Duodenal mucosa (tissue), 2 donors: ENCODE results near the gene LIMS2.

Experiments used
- H3K27ac ChIP-seq: one replicate; pipeline ENCODE4 v1.7.0; 2013; ENCODE audit warnings: low read depth, low read length
- H3K27me3 ChIP-seq, 2 donors: one replicate each; pipeline ENCODE4 v1.7.0; 2013; ENCODE audit warnings: low read length in 2 of 2, control low read depth in 1 of 2; ENCODE audit not compliant: insufficient read depth in 2 of 2, control insufficient read depth in 1 of 2
- H3K36me3 ChIP-seq, 2 donors: one replicate each; pipeline ENCODE4 v1.7.0; 2013; ENCODE audit warnings: low read length in 2 of 2, control low read depth in 1 of 2; ENCODE audit not compliant: insufficient read depth in 2 of 2, control insufficient read depth in 1 of 2
- H3K4me1 ChIP-seq, 2 donors: one replicate each; pipeline ENCODE4 v1.7.0; 2013; ENCODE audit warnings: low read length in 2 of 2, control low read depth in 1 of 2; ENCODE audit not compliant: insufficient read depth in 2 of 2, control insufficient read depth in 1 of 2
- H3K4me3 ChIP-seq, 2 donors: one replicate each; pipeline ENCODE4 v1.7.0; 2013; ENCODE audit warnings: low read length in 2 of 2, low read depth in 1 of 2
- H3K9ac ChIP-seq, 2 donors: one replicate each; pipeline ENCODE4 v1.7.0; 2013; ENCODE audit warnings: low read length in 2 of 2, low read depth in 1 of 2
- H3K9me3 ChIP-seq, 2 donors: one replicate each; pipeline ENCODE4 v1.7.0; 2013; ENCODE audit warnings: low read length in 2 of 2, control low read depth in 1 of 2; ENCODE audit not compliant: control insufficient read depth in 1 of 2

The LIMS2 gene

DNA sequence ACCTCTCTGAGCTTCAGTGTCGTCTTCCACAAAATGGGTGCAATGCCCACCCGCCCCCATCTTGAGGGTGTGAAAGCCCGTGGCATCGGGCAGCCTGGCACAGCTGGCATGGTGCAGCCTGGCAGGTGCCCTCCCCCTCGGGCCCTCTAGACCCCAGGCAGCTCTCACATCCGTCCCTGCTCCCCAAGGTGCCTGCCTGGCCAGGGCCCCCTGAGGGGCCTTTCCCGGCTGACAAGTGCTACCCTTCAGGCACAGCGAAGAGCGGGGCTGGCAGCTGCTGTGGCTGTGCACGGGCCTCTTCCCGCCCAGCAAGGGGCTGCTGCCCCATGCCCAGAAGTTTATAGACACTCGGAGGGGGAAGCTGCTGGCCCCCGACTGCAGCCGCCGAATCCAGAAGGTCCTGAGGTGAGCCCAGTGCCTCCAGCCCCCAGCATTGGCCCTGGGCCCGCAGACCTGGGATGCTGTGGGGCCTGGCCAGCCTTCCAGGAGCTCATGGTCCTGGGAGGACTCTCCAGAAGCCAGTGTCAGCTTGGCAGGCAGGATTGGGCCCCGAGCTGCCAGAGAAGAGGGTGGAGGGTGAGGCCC lies 43.2 kb downstream of the LIMS2 start:
- no peaks in the 10 kb centered on the region for H3K4me1 ChIP-seq
- H3K9me3 ChIP-seq, result no peaks in the 10 kb centered on the region
- H3K36me3 ChIP-seq, result peaks cover 7 to 58% of the 10 kb centered on the region in 2 donors
- H3K9ac ChIP-seq, result no peak overlapping the region
- no peak overlapping the region for H3K4me3 ChIP-seq
- H3K27ac ChIP-seq, result no peak overlapping the region
- H3K27me3 ChIP-seq, result no peaks in the 10 kb centered on the region

DNA sequence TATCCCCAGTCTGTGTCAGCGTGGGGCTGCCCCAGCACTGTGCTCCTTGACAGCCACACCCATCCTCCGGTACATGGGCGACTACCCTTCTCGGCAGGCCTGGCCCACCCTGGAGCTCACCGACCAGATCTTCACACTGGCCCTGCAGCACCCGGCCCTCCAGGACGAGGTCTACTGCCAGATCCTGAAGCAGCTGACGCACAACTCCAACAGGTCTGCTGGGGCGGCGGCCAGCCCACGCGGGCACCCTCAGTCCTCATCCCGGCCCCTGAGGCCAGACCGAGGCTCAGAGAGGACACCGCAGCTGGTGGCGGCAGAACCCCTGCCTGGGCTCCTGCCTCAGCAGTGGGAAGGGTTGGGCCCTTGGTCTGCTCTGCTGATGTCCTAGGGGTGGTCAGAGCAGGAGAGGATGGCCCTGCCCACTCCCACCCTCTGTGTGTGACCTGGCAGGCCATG lies 43.8 kb downstream of the LIMS2 start:
- no peak overlapping the region for H3K27ac ChIP-seq
- peaks cover 7 to 61% of the 10 kb centered on the region in 2 donors for H3K36me3 ChIP-seq
- H3K4me3 ChIP-seq, result no peak overlapping the region
- H3K9me3 ChIP-seq, result no peaks in the 10 kb centered on the region
- H3K27me3 ChIP-seq, result no peaks in the 10 kb centered on the region
- no peak overlapping the region for H3K9ac ChIP-seq
- no peaks in the 10 kb centered on the region for H3K4me1 ChIP-seq

GRCh38 chr2:127630864-127631540 lies 44.3 kb downstream of the LIMS2 start:
- no peak overlapping the region for H3K9ac ChIP-seq
- no peaks in the 10 kb centered on the region for H3K27me3 ChIP-seq
- H3K36me3 ChIP-seq, result peaks cover 7 to 59% of the 10 kb centered on the region in 2 donors
- H3K4me3 ChIP-seq, result no peak overlapping the region
- H3K27ac ChIP-seq, result no peak overlapping the region
- no peaks in the 10 kb centered on the region for H3K9me3 ChIP-seq
- no peaks in the 10 kb centered on the region for H3K4me1 ChIP-seq

DNA sequence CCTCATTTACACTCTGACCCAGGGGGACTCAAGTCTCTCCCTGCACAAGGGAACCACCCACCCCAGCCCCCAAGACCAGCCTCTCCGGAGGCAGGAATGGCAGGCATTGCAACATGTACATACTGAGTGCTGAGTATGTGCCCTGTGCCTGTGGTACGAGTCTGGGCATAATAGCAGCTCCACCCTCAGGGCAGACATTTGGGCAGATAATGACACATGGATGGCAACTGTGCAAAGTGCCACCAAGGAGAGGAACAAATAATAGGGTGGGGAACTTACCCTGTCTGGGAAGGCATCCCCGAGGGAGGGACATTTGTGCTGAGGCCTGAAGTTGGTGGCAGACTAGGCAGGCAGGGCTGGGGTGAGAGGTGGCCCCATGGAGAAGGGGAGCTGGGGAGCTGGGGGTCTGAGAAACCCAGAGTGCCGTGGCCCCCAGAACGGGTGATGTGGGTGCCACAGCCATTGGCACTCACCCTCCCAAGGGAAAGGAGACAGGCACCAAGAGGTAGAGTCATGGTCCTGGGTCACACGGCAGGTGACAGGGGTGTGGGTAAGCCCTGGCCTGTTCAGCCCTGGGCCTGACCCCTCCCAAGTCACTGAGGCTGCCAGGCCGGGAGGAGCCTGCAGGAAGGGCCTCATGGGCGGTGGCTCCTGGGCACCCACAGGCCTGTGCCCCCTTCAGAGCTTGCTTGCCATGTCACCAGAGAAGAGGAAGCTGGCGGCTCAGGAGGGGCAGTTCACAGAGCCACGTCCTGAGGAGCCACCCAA lies 45.0 kb downstream of the LIMS2 start:
- no peak overlapping the region for H3K27ac ChIP-seq
- no peaks in the 10 kb centered on the region for H3K4me1 ChIP-seq

DNA sequence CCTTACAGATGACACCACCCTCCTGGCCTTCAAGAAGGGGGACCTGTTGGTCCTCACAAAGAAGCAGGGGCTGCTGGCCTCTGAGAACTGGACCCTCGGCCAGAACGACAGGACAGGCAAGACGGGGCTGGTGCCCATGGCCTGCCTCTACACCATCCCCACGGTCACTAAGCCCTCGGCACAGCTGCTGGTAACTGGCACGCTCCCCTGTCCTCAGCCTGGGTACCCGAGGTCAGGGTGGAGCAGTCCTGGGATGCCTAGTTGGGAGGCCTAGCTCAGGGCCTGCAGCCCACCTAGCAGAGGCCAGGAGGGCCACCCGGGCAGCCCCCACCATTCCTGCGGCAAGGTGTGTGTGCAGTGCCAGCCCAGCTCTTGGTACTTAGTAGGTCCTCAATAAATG lies 45.7 kb downstream of the LIMS2 start:
- Histone ChIP-seq H3K4me1 (no peaks in the 10 kb centered on the region), H3K9ac (no peak overlapping the region), H3K36me3 (peaks cover 7 to 60% of the 10 kb centered on the region in 2 donors), H3K27me3 (no peaks in the 10 kb centered on the region), H3K27ac (no peak overlapping the region), H3K4me3 (no peak overlapping the region), H3K9me3 (no peaks in the 10 kb centered on the region)

More for the DNA sequence above, 45.0 kb downstream of the LIMS2 start:
- Histone ChIP-seq H3K36me3 (peaks cover 7 to 57% of the 10 kb centered on the region in 2 donors), H3K4me3 (no peak overlapping the region), H3K27me3 (no peaks in the 10 kb centered on the region), H3K9me3 (no peaks in the 10 kb centered on the region), H3K9ac (no peak overlapping the region)

DNA sequence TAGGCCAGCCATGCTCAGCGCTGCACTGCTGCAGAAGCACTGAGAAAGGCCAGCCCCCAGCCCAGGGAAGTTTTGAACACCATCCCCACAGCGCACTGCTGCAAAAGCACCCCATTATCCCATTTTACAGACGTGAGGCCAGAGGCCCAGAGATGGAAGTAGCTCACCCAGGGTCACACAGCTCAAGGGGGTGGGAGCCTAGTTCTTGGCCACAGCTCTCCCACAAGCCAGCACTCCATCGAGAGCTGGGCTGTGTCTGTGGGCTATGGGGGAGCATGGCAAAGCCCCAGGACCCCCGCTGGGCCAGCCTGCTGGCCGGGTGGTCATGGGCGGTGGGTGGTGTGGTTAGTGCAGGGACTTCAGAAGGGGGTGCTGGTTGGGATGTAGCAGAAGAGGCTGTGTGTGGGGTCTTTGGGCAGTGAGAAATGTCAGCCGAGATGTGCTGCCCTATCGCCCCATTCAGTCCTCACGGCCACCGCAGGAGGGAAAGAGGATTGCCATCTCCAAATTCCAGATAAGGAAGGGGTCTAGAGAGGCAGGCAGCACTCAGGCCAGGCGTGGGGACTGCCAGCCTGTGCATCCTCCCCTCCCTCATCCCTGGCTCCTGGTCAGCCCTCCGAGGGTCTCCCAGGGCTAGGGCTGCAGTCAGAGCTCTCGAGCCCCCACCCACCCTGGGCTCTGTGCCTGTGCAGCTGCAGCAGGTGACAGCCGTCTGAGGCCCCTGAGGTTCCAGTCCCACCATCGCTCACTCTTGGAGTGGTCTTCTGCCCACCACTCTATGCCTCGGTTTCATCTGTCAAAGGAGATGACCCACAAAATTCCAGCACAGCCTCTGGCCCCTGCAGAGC lies 46.3 kb downstream of the LIMS2 start:
- H3K36me3 ChIP-seq, result peaks cover 10 to 66% of the 10 kb centered on the region in 2 donors
- no peak overlapping the region for H3K27ac ChIP-seq

DNA sequence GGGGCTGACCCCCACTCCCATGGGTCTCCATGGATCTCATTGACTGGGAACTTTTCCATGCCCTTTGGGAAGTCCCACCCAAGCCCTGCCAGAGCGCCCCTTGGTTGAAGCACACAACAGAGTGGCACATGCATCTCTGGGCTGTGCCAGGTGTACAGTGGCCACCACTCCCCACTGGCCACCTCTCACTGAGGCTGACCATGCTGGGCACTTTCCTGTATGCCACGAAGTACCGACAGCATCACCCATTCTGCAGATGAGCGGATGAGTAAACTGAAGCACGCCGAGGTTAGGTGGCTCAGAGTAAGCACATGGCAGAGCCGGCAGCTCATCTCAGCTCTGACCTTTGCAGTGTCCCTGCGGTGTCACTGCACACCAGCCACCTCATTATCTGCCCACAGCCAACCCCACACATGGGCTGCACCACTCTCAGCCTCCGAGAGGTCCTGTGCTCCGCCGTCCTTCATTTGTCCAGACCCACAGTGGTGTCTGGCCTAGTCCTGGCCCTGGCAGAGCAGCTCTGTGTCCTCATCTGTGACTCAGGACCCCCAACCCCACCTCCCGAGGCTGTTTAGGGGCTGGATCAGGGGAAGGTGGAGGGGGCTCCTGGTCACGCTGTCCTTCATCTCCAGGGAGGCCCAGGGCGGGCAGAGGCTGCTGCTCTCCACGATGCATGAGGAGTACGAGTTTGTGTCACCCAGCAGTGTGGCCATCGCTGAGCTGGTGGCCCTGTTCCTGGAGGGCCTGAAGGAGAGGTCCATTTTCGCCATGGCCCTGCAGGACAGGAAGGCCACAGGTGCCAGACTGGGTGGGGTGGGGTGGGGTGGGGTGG lies 47.4 kb downstream of the LIMS2 start:
- peaks cover 17 to 71% of the 10 kb centered on the region in 2 donors for H3K36me3 ChIP-seq
- no peak overlapping the region for H3K9ac ChIP-seq
- peaks cover 0 to 4% of the 10 kb centered on the region in 2 donors for H3K27me3 ChIP-seq
- no peaks in the 10 kb centered on the region for H3K4me1 ChIP-seq
- no peaks in the 10 kb centered on the region for H3K9me3 ChIP-seq
- H3K4me3 ChIP-seq, result no peak overlapping the region
- no peak overlapping the region for H3K27ac ChIP-seq

More for the DNA sequence above, 46.3 kb downstream of the LIMS2 start:
- H3K4me1 ChIP-seq, result no peaks in the 10 kb centered on the region
- no peak overlapping the region for H3K9ac ChIP-seq
- H3K27me3 ChIP-seq, result no peaks in the 10 kb centered on the region
- H3K4me3 ChIP-seq, result no peak overlapping the region
- no peaks in the 10 kb centered on the region for H3K9me3 ChIP-seq

DNA sequence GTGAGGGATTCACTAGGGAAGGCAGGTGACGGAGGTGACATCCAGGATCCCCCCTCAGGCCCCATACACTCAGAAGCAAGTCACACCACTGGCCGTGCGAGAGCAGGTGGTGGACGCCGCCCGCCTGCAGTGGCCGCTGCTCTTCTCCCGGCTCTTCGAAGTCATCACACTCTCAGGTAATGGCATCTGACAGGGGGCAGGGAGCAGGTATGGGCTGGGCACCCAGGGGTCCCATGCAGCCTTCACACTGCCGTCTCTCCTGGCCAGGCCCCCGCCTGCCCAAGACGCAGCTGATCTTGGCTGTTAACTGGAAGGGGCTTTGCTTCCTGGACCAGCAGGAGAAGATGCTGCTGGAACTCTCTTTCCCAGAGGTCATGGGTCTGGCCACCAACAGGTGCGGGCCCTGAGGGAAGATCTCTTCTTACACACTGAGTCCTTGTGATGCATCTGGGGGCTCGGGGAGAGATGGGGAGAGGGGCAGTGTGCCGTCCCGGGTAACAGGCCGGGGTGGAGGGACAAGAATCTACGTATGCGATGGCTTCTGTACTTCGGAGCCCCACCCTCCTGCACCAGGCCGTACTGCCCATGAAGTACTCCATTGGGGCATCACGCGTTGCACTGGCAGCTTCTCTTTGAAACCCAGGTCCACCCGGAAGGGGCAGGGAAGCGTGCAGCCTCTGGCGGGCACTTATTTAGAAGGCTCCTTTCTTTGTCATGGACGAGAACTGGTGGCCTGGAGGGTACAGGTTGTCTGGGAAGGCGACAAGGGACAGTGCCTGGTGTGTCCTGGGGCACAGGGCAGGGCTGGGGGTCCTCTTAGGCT lies 48.2 kb downstream of the LIMS2 start:
- peaks cover 0 to 4% of the 10 kb centered on the region in 2 donors for H3K27me3 ChIP-seq
- no peaks in the 10 kb centered on the region for H3K4me1 ChIP-seq
- no peaks in the 10 kb centered on the region for H3K9me3 ChIP-seq
- H3K36me3 ChIP-seq, result peaks cover 20 to 76% of the 10 kb centered on the region in 2 donors
- no peak overlapping the region for H3K4me3 ChIP-seq
- no peak overlapping the region for H3K27ac ChIP-seq
- no peak overlapping the region for H3K9ac ChIP-seq
